Measurements from ENCODE around the gene FBXO5.

DNA sequence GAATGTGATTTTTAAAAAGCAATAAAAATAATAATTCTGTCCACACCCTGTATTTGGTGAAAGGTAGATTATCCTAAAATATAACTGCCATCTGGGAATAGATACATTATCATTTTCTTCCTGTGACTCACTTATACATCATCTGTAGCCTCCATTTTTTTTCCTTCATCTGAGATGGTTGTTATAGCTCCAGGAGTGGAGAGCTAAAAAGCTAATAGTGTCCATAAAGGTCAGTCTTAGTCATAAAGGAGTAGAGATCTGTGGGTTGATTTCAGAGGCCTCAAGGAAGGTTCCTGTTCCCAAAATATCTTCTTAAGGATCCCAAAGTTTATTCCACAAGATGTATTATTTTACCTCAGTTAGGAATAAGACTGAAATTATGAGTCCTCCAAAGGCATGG is 41.1 kb downstream of the FBXO5 start:
- TF ChIP-seq, protein P1, sequence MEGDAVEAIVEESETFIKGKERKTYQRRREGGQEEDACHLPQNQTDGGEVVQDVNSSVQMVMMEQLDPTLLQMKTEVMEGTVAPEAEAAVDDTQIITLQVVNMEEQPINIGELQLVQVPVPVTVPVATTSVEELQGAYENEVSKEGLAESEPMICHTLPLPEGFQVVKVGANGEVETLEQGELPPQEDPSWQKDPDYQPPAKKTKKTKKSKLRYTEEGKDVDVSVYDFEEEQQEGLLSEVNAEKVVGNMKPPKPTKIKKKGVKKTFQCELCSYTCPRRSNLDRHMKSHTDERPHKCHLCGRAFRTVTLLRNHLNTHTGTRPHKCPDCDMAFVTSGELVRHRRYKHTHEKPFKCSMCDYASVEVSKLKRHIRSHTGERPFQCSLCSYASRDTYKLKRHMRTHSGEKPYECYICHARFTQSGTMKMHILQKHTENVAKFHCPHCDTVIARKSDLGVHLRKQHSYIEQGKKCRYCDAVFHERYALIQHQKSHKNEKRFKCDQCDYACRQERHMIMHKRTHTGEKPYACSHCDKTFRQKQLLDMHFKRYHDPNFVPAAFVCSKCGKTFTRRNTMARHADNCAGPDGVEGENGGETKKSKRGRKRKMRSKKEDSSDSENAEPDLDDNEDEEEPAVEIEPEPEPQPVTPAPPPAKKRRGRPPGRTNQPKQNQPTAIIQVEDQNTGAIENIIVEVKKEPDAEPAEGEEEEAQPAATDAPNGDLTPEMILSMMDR (IDR thresholded peaks at IDR 0.05) = no peak
- no peak for TF ChIP-seq POLR2A (IDR thresholded peaks at IDR 0.05)

All from adrenal gland (tissue), 5 donors.